Neural cell (in vitro differentiated cells): ENCODE data around the gene STARD13. TPM values are rescaled to one million over a fixed set of nuclear protein-coding genes. Genes with fewer than 3 reads are reported as not detected.

Experiments
- H2AFZ ChIP-seq: fragments of 200-600, 300-800 bp; sonication (generic), shearing (Covaris generic); 2 replicates; pipeline ENCODE4 v1.6.0; 2014; ENCODE audit warnings: low read depth, mild to moderate bottlenecking, antibody characterized with exemption, low read length, moderate library complexity
- H3F3A ChIP-seq: fragments of 200-600 bp; shearing (Covaris generic); 2 replicates; pipeline ENCODE4 v1.6.1; 2016; ENCODE audit warnings: mild to moderate bottlenecking, moderate library complexity, mixed read lengths, antibody characterized with exemption, low read length; ENCODE audit not compliant: insufficient read depth, poor library complexity, severe bottlenecking
- H3K27ac ChIP-seq: fragments of 200-600, 300-800 bp; sonication (generic), shearing (Covaris generic); 2 replicates; pipeline ENCODE4 v1.5.1; 2014; ENCODE audit warnings: mild to moderate bottlenecking, low read length, moderate library complexity
- H3K27me3 ChIP-seq: fragments of 300-800, 200-600 bp; sonication (generic), shearing (Covaris generic); 2 replicates; pipeline ENCODE4 v1.6.0; 2014; ENCODE audit warnings: mild to moderate bottlenecking, low read depth, low read length, moderate library complexity; ENCODE audit not compliant: insufficient read depth
- H3K36me3 ChIP-seq: fragments of 300-800, 200-600 bp; sonication (generic), shearing (Covaris generic); 2 replicates; pipeline ENCODE4 v1.5.1; 2014; ENCODE audit warnings: mild to moderate bottlenecking, antibody characterized with exemption, low read length, moderate library complexity; ENCODE audit not compliant: insufficient read depth
- H3K4me2 ChIP-seq: fragments of 300-800, 200-600 bp; sonication (generic), shearing (Covaris generic); 2 replicates; pipeline ENCODE4 v1.6.0; 2014; ENCODE audit warnings: mild to moderate bottlenecking, low read length
- H3K4me3 ChIP-seq: fragments of 300-800, 200-600 bp; sonication (generic), shearing (Covaris generic); 2 replicates; pipeline ENCODE4 v1.5.1; 2014; ENCODE audit warnings: mild to moderate bottlenecking, low read length, moderate library complexity
- H3K79me2 ChIP-seq: fragments of 200-600 bp; shearing (Covaris generic); replicated peaks from 2 replicates; pipeline ENCODE4 v1.6.0; 2014; ENCODE audit warnings: mild to moderate bottlenecking, low read length, moderate library complexity; ENCODE audit not compliant: insufficient read depth
- H3K9ac ChIP-seq: fragments of 300-800, 200-600 bp; sonication (generic), shearing (Covaris generic); 2 replicates; pipeline ENCODE4 v1.6.1; 2016; ENCODE audit warnings: mild to moderate bottlenecking, low read length, mixed read lengths
- H3K9me2 ChIP-seq: fragments of 200-600 bp; shearing (Covaris generic); 2 replicates; pipeline ENCODE4 v1.6.1; 2016; ENCODE audit warnings: mild to moderate bottlenecking, low read length, mixed read lengths; ENCODE audit not compliant: insufficient read depth
- H3K9me3 ChIP-seq: fragments of 200-600, 300-800 bp; sonication (generic), shearing (Covaris generic); 2 replicates; pipeline ENCODE4 v1.6.1; 2016; ENCODE audit warnings: mild to moderate bottlenecking, mixed run types, low read length, moderate library complexity, mixed read lengths
- H4K20me1 ChIP-seq: fragments of 200-600 bp; shearing (Covaris generic); 2 replicates; pipeline ENCODE4 v1.6.1; 2016; ENCODE audit warnings: mild to moderate bottlenecking, mixed run types; ENCODE audit not compliant: insufficient read depth
- EP300 ChIP-seq: fragments of 450-650 bp; conservative IDR thresholded peaks from 2 replicates; pipeline ENCODE4 v1.6.1; 2014; ENCODE audit warnings: antibody characterized with exemption, mild to moderate bottlenecking, moderate library complexity; ENCODE audit not compliant: poor library complexity, severe bottlenecking
- EZH2 ChIP-seq: fragments of 200-600, 300-800 bp; shearing (Covaris generic), sonication (generic); IDR thresholded peaks from 2 replicates; pipeline ENCODE4 v1.6.1; 2014; ENCODE audit warnings: antibody characterized with exemption, low read length, borderline replicate concordance, mild to moderate bottlenecking; ENCODE audit not compliant: insufficient read depth, poor library complexity, severe bottlenecking
- MXI1 ChIP-seq: fragments of 450-650 bp; conservative IDR thresholded peaks from 2 replicates; pipeline ENCODE4 v1.6.1; 2014; ENCODE audit warnings: antibody characterized with exemption, mild to moderate bottlenecking; ENCODE audit not compliant: poor library complexity, severe bottlenecking
- POLR2AphosphoS5 ChIP-seq: IDR thresholded peaks from 2 replicates; pipeline ENCODE4 v1.6.1; 2012
- RAD21 ChIP-seq: fragments of 450-650 bp; conservative IDR thresholded peaks from 2 replicates; pipeline ENCODE4 v1.6.1; 2014; ENCODE audit warnings: antibody characterized with exemption, mild to moderate bottlenecking, moderate library complexity
- REST ChIP-seq: IDR thresholded peaks from 2 replicates; pipeline ENCODE4 v1.6.1; 2012; ENCODE audit warnings: borderline replicate concordance
- SMC3 ChIP-seq: fragments of 450-650 bp; conservative IDR thresholded peaks from 2 replicates; pipeline ENCODE4 v1.6.1; 2014; ENCODE audit warnings: antibody characterized with exemption, mild to moderate bottlenecking, moderate library complexity; ENCODE audit not compliant: poor library complexity
- TAF1 ChIP-seq: IDR thresholded peaks from 2 replicates; pipeline ENCODE4 v1.6.1; 2012; ENCODE audit warnings: low read depth
- polyA plus RNA-seq: library from polyadenylated mRNA; depleted of rRNA; stranded (reverse); fragments of >200 nt; gene quantifications from 2 replicates; pipeline ENCODE4 v1.2.3, GENCODE V29; 2014
- TF ChIP-seq, protein P1 (sequence below): fragments of 450-650 bp; IDR thresholded peaks from 2 replicates; pipeline ENCODE4 v1.5.1; 2014; ENCODE audit warnings: antibody characterized with exemption, mild to moderate bottlenecking, moderate library complexity; ENCODE audit not compliant: poor library complexity, severe bottlenecking

The STARD13 gene
- polyA plus RNA-seq, 1 donor from 2014 or later: 0.05 TPM

DNA sequence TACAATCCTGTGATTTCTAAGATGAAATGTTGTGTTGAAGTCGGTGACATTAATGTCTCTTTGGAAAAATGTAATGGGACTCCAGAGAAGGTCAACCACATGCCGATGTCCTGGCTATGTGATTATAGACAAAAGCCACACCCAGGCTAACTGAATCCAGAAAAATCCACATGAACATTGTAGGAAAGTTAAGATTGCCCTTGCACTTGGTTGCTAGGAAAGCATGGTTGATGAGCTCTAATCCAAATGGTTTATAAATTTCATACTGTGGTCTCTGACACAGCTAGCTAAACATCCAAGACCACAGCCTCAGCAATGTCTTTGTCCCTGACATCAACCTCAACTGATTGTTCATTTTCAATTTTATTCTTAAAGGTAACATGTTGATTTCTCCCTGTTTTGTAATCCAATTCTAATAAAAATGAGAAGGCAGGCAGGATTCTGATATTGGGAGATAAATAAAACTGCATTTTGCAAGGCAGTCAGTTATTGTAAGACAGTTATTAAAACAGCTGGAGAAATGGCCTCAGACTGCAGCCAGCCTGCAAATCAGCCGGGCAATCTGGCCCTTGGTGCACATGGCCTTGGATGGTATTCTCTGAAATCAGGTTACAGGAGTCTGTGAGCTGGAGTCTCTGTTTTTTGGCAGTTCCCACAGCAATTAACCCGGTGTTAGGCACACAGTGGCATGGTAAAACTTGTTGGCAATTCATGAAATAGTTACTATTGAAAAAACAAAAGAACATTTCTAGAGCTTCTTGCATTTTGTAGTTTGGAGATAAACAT, 93.9 kb downstream of the STARD13 start:
- H3K4me2 ChIP-seq: no peak overlapping the region
- no peaks in the 10 kb centered on the region for H3K79me2 ChIP-seq
- TF ChIP-seq, protein P1, sequence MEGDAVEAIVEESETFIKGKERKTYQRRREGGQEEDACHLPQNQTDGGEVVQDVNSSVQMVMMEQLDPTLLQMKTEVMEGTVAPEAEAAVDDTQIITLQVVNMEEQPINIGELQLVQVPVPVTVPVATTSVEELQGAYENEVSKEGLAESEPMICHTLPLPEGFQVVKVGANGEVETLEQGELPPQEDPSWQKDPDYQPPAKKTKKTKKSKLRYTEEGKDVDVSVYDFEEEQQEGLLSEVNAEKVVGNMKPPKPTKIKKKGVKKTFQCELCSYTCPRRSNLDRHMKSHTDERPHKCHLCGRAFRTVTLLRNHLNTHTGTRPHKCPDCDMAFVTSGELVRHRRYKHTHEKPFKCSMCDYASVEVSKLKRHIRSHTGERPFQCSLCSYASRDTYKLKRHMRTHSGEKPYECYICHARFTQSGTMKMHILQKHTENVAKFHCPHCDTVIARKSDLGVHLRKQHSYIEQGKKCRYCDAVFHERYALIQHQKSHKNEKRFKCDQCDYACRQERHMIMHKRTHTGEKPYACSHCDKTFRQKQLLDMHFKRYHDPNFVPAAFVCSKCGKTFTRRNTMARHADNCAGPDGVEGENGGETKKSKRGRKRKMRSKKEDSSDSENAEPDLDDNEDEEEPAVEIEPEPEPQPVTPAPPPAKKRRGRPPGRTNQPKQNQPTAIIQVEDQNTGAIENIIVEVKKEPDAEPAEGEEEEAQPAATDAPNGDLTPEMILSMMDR: no peak
- TF ChIP-seq POLR2AphosphoS5 (no peak), SMC3 (no peak), REST (no peak), RAD21 (no peak), EZH2 (no peak), MXI1 (no peak), EP300 (no peak), TAF1 (no peak)
- H3K9ac ChIP-seq: no peak overlapping the region
- H3K9me3 ChIP-seq: no peaks in the 10 kb centered on the region
- no peaks in the 10 kb centered on the region for H3F3A ChIP-seq
- no peaks in the 10 kb centered on the region for H3K9me2 ChIP-seq
- no peaks in the 10 kb centered on the region for H4K20me1 ChIP-seq
- no peaks in the 10 kb centered on the region for H3K27me3 ChIP-seq
- no peaks in the 10 kb centered on the region for H3K36me3 ChIP-seq
- no peak overlapping the region for H3K27ac ChIP-seq
- no peak overlapping the region for H3K4me3 ChIP-seq
- no peak overlapping the region for H2AFZ ChIP-seq

GRCh38 chr13:33189470-33189869, 96.1 kb downstream of the STARD13 start:
- H3K9me2 ChIP-seq: no peaks in the 10 kb centered on the region
- TF ChIP-seq EP300: no peak
- no peak for TF ChIP-seq POLR2AphosphoS5
- TF ChIP-seq RAD21: no peak
- TF ChIP-seq, protein P1: no peak
- TF ChIP-seq MXI1: no peak
- TF ChIP-seq EZH2: no peak
- TF ChIP-seq TAF1: no peak
- no peak for TF ChIP-seq REST
- no peak for TF ChIP-seq SMC3
- no peak overlapping the region for H3K4me2 ChIP-seq
- H3K79me2 ChIP-seq: no peaks in the 10 kb centered on the region
- H3K36me3 ChIP-seq: no peaks in the 10 kb centered on the region
- H3K9ac ChIP-seq: no peak overlapping the region
- no peak overlapping the region for H2AFZ ChIP-seq
- no peaks in the 10 kb centered on the region for H3K9me3 ChIP-seq
- no peaks in the 10 kb centered on the region for H3K27me3 ChIP-seq
- H4K20me1 ChIP-seq: no peaks in the 10 kb centered on the region
- no peaks in the 10 kb centered on the region for H3F3A ChIP-seq
- H3K4me3 ChIP-seq: no peak overlapping the region
- no peak overlapping the region for H3K27ac ChIP-seq
